Muscle of leg (tissue), 11 donors: ENCODE results near the gene CALHM3. TPM values are rescaled to one million over a fixed set of nuclear protein-coding genes. Genes with fewer than 3 reads are reported as not detected.

ENCODE experiments used
- DNase-seq: peaks from one replicate; pipeline ENCODE4 v3.0.0; 2013
- H3K27ac ChIP-seq: one replicate; pipeline ENCODE4 v1.5.1; 2013; ENCODE audit warnings: mild to moderate bottlenecking, low read length, control low read depth
- H3K27me3 ChIP-seq: one replicate; pipeline ENCODE4 v1.6.1; 2013; ENCODE audit warnings: low read length; ENCODE audit not compliant: control insufficient read depth, insufficient read depth
- H3K36me3 ChIP-seq: one replicate; pipeline ENCODE4 v1.6.1; 2013; ENCODE audit warnings: low read length; ENCODE audit not compliant: control insufficient read depth, insufficient read depth
- H3K4me1 ChIP-seq: one replicate; pipeline ENCODE4 v1.6.1; 2013; ENCODE audit warnings: low read length; ENCODE audit not compliant: control insufficient read depth, insufficient read depth
- H3K4me3 ChIP-seq: one replicate; pipeline ENCODE4 v1.5.1; 2013; ENCODE audit warnings: low read length, control low read depth
- H3K9me3 ChIP-seq: replicated peaks from 2 replicates; pipeline ENCODE4 v1.6.1; 2013; ENCODE audit warnings: low read depth, low read length; ENCODE audit not compliant: control insufficient read depth
- WGBS: methylation state at CpG from one replicate; pipeline ENCODE4 v1.1.5; 2013; ENCODE audit warnings: missing lambda C conversion rate; ENCODE audit not compliant: insufficient coverage; 5-methylcytosine and 5-hydroxymethylcytosine counted together
- polyA plus RNA-seq, 8 donors: library from polyadenylated mRNA; unstranded; fragments of 120-200 nt; gene quantifications; one replicate each; pipeline versions ENCODE4 v1.2.1 to v1.2.3, GENCODE V29; 2013; ENCODE audit warnings: inconsistent platforms in 1 of 8, low replicate concordance in 1 of 8; ENCODE audit not compliant: insufficient read length in 8 of 8, insufficient read depth in 1 of 8
- total RNA-seq: library from RNA; stranded (reverse); fragments of 120-200 nt; gene quantifications from one replicate; pipeline ENCODE4 v1.2.4, GENCODE V29; 2013

Gene CALHM3
- total and polyA plus RNA-seq, 9 donors = 0.13 TPM; not detected in 8

GRCh38 chr10:103441611-103442010, 37.4 kb downstream of the CALHM3 start:
- H3K4me1 ChIP-seq = peaks cover 26% of the 10 kb centered on the region
- no peak for DNase-seq
- no peak overlapping the region for H3K4me3 ChIP-seq
- H3K27me3 ChIP-seq = no peaks in the 10 kb centered on the region
- no peak overlapping the region for H3K27ac ChIP-seq
- 75% methylated on average over 8 of the region's 8 CpGs for WGBS
- H3K9me3 ChIP-seq = no peaks in the 10 kb centered on the region
- peaks cover 94% of the 10 kb centered on the region for H3K36me3 ChIP-seq

- Histone ChIP-seq H3K36me3 (peaks cover 94% of the 10 kb centered on the region), H3K4me3 (no peak overlapping the region), H3K27me3 (no peaks in the 10 kb centered on the region), H3K4me1 (peaks cover 24% of the 10 kb centered on the region), H3K9me3 (no peaks in the 10 kb centered on the region), H3K27ac (no peak overlapping the region)
- 100% methylated on average over 1 of the region's 8 CpGs for WGBS
- no peak for DNase-seq
Observed at GRCh38 chr10:103441206-103441605, 37.8 kb downstream of the CALHM3 start.

GRCh38 chr10:103440416-103440815, 38.6 kb downstream of the CALHM3 start:
- no peaks in the 10 kb centered on the region for H3K27me3 ChIP-seq
- WGBS = 91% methylated on average over 14 of the region's 14 CpGs

GRCh38 chr10:103439776-103440175, 39.3 kb downstream of the CALHM3 start:
- Histone ChIP-seq H3K4me1 (peaks cover 15% of the 10 kb centered on the region), H3K9me3 (no peaks in the 10 kb centered on the region), H3K4me3 (no peak overlapping the region), H3K27me3 (no peaks in the 10 kb centered on the region), H3K36me3 (peaks cover 88% of the 10 kb centered on the region), H3K27ac (no peak overlapping the region)
- DNase-seq = no peak
- no CpG with 5 or more reads among the region's 4 CpGs for WGBS

More at GRCh38 chr10:103440416-103440815, 38.6 kb downstream of the CALHM3 start:
- Histone ChIP-seq H3K4me1 (peaks cover 17% of the 10 kb centered on the region), H3K9me3 (no peaks in the 10 kb centered on the region), H3K36me3 (peaks cover 92% of the 10 kb centered on the region), H3K4me3 (no peak overlapping the region), H3K27ac (no peak overlapping the region)
- DNase-seq = no peak

- Histone ChIP-seq H3K4me3 (no peak overlapping the region), H3K36me3 (peaks cover 66% of the 10 kb centered on the region), H3K27ac (no peak overlapping the region), H3K27me3 (no peaks in the 10 kb centered on the region), H3K4me1 (no peaks in the 10 kb centered on the region), H3K9me3 (no peaks in the 10 kb centered on the region)
- DNase-seq = peak; percentile 38
- 80% methylated on average over 1 of the region's 2 CpGs for WGBS
Observed at GRCh38 chr10:103433858-103434257, 45.2 kb downstream of the CALHM3 start.

- 82% methylated on average over 8 of the region's 8 CpGs for WGBS
- Histone ChIP-seq H3K27me3 (no peaks in the 10 kb centered on the region), H3K27ac (no peak overlapping the region), H3K4me3 (no peak overlapping the region), H3K4me1 (no peaks in the 10 kb centered on the region), H3K36me3 (peaks cover 64% of the 10 kb centered on the region), H3K9me3 (no peaks in the 10 kb centered on the region)
- no peak for DNase-seq
Observed at GRCh38 chr10:103431902-103432301, 47.1 kb downstream of the CALHM3 start.

GRCh38 chr10:103429647-103430046, 49.4 kb downstream of the CALHM3 start:
- H3K4me1 ChIP-seq = no peaks in the 10 kb centered on the region
- DNase-seq = no peak
- no peaks in the 10 kb centered on the region for H3K27me3 ChIP-seq
- no peak overlapping the region for H3K27ac ChIP-seq
- peaks cover 67% of the 10 kb centered on the region for H3K36me3 ChIP-seq
- H3K9me3 ChIP-seq = no peaks in the 10 kb centered on the region
- no peak overlapping the region for H3K4me3 ChIP-seq
- WGBS = 100% methylated on average over 1 of the region's 5 CpGs

GRCh38 chr10:103428989-103429643, 49.9 kb downstream of the CALHM3 start:
- DNase-seq = no peak
- no peak overlapping the region for H3K4me3 ChIP-seq
- no peaks in the 10 kb centered on the region for H3K9me3 ChIP-seq
- 89% methylated on average over 3 of the region's 5 CpGs for WGBS
- no peaks in the 10 kb centered on the region for H3K4me1 ChIP-seq
- no peaks in the 10 kb centered on the region for H3K27me3 ChIP-seq
- peaks cover 66% of the 10 kb centered on the region for H3K36me3 ChIP-seq
- no peak overlapping the region for H3K27ac ChIP-seq

- no peak for DNase-seq
- H3K27ac ChIP-seq = no peak overlapping the region
- 63% methylated on average over 3 of the region's 9 CpGs for WGBS
Observed at GRCh38 chr10:103427866-103428265, 51.2 kb downstream of the CALHM3 start.

GRCh38 chr10:103423748-103424147, 55.3 kb downstream of the CALHM3 start:
- Histone ChIP-seq H3K4me1 (no peaks in the 10 kb centered on the region), H3K9me3 (no peaks in the 10 kb centered on the region), H3K4me3 (no peak overlapping the region), H3K27ac (no peak overlapping the region), H3K36me3 (peaks cover 84% of the 10 kb centered on the region), H3K27me3 (no peaks in the 10 kb centered on the region)
- DNase-seq = no peak
- WGBS = 76% methylated on average over 4 of the region's 5 CpGs

More at GRCh38 chr10:103427866-103428265, 51.2 kb downstream of the CALHM3 start:
- H3K9me3 ChIP-seq = no peaks in the 10 kb centered on the region
- no peaks in the 10 kb centered on the region for H3K27me3 ChIP-seq
- H3K4me3 ChIP-seq = no peak overlapping the region
- peaks cover 67% of the 10 kb centered on the region for H3K36me3 ChIP-seq
- H3K4me1 ChIP-seq = no peaks in the 10 kb centered on the region
